Fibroblast of pulmonary artery (primary cell): ENCODE data around the gene ATP5F1B.

Experiments used
- DNase-seq: peaks from one replicate; pipeline ENCODE4 v3.0.0-alpha.2; 2010; ENCODE audit warnings: low read depth
- H3K4me3 ChIP-seq: replicated peaks from 2 replicates; pipeline ENCODE4 v1.5.1; 2011; ENCODE audit warnings: low read depth, mild to moderate bottlenecking, control low read depth, low read length, moderate library complexity
- CTCF ChIP-seq: IDR thresholded peaks from 2 replicates; pipeline ENCODE4 v1.5.1; 2011; ENCODE audit warnings: mild to moderate bottlenecking, control low read depth, low read length, inconsistent platforms; ENCODE audit errors: missing control alignments

The ATP5F1B gene

GRCh38 chr12:56645201-56645716, 525 bp downstream of the ATP5F1B start:
- DNase-seq: no peak
- no peak for TF ChIP-seq CTCF
- peak overlapping the region; percentile 100 for H3K4me3 ChIP-seq

- TF ChIP-seq CTCF: no peak
These were observed 1.1 kb downstream of the ATP5F1B start for GRCh38 chr12:56644654-56645053.

GRCh38 chr12:56641219-56641618, 4.6 kb downstream of the ATP5F1B start:
- no peak overlapping the region for H3K4me3 ChIP-seq
- TF ChIP-seq CTCF: no peak
- DNase-seq: no peak

More at GRCh38 chr12:56644654-56645053, 1.1 kb downstream of the ATP5F1B start:
- H3K4me3 ChIP-seq: peak overlapping the region; percentile 100
- DNase-seq: no peak

- H3K4me3 ChIP-seq: no peak overlapping the region
These were observed 8.2 kb downstream of the ATP5F1B start for GRCh38 chr12:56637621-56638020.

GRCh38 chr12:56636675-56637540, 8.9 kb downstream of the ATP5F1B start:
- H3K4me3 ChIP-seq: peak overlapping the region; percentile 82
- DNase-seq: peak; percentile 100
- TF ChIP-seq CTCF: peak; percentile 61

More at GRCh38 chr12:56637621-56638020, 8.2 kb downstream of the ATP5F1B start:
- no peak for DNase-seq
- TF ChIP-seq CTCF: no peak

GRCh38 chr12:56635806-56636674, 9.7 kb downstream of the ATP5F1B start:
- peak; percentile 89 for DNase-seq
- H3K4me3 ChIP-seq: peak overlapping the region; percentile 82
- TF ChIP-seq CTCF: no peak
